Stimulated activated CD8-positive, alpha-beta memory T cell treated with anti-CD3 and anti-CD28 coated beads, Interleukin-12 subunit alpha, Interleukin-12 subunit beta, amount 100 ng/mL, for 24 hours (primary cell): ENCODE data around the gene IGSF22.

Experiments used
- DNase-seq: peaks from one replicate; pipeline ENCODE4 v3.0.0-alpha.2; 2020; ENCODE audit errors: extremely low read depth

Gene IGSF22

GRCh38 chr11:18726040-18726439 is at the start of gene IGSF22:
TSS of gene IGSF22 (minus strand) at chr11:18726188. CDS start at chr11:18724236, 1,952 bp downstream.
- no peak for DNase-seq

GRCh38 chr11:18774801-18775200 is 48.8 kb upstream of the IGSF22 start:
- DNase-seq: no peak

DNA sequence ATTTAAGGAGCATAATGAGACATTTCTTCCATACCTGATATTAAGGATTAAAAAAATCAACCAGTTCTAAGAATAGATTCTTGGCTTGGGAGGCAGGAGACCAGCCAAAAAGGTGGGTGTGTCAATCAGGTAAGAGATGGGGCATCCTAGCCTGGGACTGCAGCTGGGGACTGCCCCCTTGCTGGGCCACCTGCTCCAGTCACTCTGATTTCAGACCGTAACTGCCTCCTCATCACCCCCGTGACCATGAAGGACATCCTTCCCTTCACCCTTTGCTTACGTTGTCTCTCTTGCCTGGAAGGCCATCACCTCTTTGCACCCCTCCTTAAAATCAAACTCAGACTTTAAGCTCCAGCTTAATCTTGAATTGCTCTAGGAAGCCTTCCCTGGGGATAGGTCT is 47.7 kb upstream of the IGSF22 start:
- DNase-seq: no peak

DNA sequence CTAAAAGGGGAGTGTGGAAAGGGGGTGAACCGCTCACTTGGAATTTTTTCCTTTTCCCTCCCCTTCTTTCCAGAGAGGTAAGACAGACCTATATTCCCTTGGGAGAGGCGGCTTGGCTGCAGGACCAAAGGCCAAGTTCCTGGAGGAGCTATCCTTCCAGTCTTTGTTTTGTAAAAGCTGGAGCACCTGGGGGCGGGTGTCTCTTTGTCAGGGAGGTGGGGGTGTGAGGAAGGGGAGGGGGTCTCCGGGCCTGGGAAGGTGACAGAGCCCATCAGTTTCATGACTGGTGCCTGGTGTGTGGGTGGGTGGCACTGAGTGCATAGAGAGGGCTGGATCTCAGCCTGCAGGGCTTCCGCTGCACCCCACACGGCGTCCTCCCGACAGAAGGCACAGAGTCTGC is 47.1 kb upstream of the IGSF22 start:
- DNase-seq: no peak

GRCh38 chr11:18772211-18772610 is 46.2 kb upstream of the IGSF22 start:
- no peak for DNase-seq

DNA sequence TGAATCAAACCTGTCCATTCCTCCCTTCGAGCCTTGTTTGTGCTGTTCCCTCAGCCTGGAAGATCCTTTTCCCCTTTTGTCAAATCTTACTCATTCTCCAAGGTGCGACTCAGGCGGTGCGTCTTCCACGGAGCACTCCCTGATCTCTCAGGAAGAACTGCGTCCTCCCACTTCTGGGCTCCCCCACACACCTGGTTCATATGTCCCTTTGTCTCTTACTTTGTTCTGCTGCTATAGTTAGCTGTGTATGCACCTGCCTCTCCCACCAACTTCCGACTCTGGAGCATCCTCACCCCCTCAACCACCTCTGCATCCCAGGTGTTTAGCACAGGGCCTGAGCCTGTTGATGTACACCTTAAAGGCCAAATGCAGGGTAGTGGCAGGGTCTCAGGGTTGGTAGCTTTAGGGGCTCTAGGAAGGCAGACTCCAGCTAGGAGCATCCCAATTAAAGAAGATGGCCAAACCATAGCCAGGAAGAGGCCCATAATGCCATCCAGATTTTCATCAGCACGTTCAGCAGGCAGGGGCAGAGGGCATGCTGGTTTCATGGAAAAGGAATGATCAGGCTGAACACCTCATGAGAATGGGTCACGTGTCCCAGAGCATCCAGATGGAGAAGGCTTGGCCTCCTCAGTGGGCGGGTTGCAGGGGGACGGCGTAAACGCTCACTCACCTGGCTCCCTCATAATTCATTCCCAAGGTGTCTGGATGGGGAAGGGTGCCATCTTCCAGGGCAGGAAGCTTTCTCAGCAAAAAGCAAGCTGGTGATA is 45.5 kb upstream of the IGSF22 start:
- DNase-seq: no peak

GRCh38 chr11:18770479-18771125 is 44.6 kb upstream of the IGSF22 start:
- DNase-seq: no peak

DNA sequence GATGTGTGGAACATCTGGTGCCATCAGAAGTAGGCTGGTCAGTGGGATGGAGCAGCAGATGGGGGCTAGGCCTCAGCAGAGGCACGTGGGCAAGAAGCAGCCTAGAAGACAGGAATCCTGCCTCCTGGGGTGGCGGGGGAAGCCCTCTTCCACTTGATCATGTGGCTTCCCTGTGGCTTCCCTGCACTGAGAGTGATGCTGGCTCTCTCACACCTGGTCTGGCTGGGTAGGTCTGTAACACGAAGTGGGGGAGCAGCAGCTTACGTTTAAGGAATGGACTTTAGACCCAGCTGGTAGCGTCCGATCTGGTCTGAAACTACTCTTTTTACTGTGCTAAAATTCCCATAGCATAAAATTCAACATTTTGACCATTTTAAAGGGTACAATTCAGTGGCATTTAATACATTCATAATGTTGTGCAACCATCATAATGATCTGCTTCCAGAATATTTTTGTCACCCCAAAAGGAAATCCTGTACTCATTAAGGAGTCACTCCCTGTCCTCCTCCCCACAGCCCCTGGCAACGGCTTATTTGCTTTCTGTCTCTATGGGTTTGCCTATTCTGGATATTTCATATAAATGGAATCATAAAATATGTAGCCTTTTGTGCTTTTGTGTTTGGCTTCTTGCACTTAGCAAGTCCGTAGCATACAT is 43.9 kb upstream of the IGSF22 start:
- no peak for DNase-seq

DNA sequence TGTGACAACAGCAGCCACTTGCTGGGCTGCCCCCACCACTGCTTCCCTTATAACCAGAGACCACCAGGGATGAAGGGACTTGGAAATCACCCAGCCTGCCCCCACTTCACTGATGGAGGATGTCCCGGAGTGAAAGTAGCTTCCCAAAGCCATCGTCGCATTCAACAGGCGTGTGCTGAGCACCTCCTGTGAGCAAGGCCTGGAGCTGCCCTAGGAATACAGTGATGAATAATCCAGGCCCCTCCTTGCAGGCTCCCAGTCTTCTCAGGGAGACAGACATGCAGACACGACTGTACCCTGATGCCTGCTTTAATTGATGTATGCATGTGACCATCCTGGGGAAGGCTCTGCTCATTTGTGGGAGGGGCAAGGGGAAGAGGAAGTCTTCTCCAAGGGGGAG is 43.0 kb upstream of the IGSF22 start:
- no peak for DNase-seq

- no peak for DNase-seq
Measured at GRCh38 chr11:18768472-18768901, 42.5 kb upstream of the IGSF22 start.

GRCh38 chr11:18766015-18766414 is 40.0 kb upstream of the IGSF22 start:
- DNase-seq: no peak

DNA sequence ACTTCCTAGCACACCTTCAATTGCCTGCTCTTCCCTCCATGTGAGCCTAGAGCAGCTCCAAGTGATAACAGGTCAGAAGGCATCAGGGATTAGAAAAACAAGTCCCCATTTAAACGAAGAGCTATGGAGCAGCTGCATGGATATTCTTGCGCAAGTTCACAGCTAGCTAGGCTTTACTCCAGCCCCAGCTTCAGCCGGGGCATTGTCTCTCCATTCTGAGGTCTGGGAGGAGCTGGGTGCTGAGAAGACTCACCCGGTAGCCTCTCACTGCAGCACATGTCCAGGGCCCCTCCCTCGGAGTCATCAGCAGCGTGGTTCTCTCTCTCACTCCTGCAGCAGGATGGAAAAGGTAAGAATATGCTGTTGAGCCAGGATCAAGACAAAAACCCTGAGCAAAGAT is 39.6 kb upstream of the IGSF22 start:
- DNase-seq: no peak

GRCh38 chr11:18761741-18762140 is 35.8 kb upstream of the IGSF22 start:
- DNase-seq: no peak

- DNase-seq: no peak
Measured at GRCh38 chr11:18761144-18761543, 35.2 kb upstream of the IGSF22 start.

- no peak for DNase-seq
Measured at GRCh38 chr11:18757811-18758210, 31.8 kb upstream of the IGSF22 start.

GRCh38 chr11:18756889-18757288 is 30.9 kb upstream of the IGSF22 start:
- no peak for DNase-seq

GRCh38 chr11:18754308-18754707 is 28.3 kb upstream of the IGSF22 start:
- no peak for DNase-seq

DNA sequence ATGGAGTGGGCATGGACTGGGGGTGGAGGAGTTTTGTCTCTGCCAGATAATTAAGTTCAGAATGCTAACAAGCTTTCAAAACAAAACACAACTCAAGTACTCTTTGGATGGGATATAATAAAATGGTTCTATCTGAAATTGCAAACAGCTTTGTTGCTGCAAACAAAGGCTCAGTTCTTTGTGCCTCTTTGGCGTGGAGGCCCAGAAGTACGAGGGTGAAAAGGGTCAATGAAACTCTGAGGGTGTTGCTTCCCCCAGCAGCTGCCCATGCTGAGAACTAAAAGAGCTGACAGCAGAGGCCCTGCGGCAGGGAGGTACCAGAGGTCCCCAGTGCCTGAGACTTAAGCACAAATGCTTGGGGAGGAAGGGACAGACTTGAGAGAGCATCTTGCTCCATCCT is 26.5 kb upstream of the IGSF22 start:
- DNase-seq: no peak

GRCh38 chr11:18750944-18751343 is 25.0 kb upstream of the IGSF22 start:
- no peak for DNase-seq

DNA sequence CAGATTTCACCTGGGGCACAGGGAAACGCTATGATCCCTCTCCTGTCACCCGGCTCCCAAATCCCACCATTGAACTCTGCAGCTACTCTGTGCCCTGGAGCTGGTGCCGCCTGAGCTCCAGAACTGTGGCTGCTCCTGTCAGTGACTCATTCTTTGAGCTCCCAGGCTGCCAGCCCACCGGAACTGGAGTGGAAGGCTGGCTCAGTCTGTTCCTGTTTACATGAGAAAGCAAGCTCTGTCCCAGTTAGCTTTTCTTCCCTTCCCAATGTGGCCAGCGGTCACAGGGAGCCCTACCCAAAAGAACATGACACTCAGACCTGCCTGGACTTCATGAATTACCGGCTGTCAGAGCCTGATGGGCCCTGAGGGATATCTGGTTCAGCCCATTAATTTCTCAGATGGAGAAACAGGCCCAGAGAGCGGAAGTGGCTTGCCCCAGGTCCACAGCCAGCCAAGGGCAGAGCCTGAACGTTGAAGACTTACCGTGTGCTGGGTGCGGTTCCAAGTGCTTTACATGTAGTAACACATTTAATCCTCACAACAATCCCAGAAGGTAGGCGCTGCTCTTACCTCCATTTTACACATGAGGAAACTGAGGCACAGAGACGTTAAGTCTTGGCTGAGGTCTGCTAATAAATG is 23.8 kb upstream of the IGSF22 start:
- DNase-seq: no peak

DNA sequence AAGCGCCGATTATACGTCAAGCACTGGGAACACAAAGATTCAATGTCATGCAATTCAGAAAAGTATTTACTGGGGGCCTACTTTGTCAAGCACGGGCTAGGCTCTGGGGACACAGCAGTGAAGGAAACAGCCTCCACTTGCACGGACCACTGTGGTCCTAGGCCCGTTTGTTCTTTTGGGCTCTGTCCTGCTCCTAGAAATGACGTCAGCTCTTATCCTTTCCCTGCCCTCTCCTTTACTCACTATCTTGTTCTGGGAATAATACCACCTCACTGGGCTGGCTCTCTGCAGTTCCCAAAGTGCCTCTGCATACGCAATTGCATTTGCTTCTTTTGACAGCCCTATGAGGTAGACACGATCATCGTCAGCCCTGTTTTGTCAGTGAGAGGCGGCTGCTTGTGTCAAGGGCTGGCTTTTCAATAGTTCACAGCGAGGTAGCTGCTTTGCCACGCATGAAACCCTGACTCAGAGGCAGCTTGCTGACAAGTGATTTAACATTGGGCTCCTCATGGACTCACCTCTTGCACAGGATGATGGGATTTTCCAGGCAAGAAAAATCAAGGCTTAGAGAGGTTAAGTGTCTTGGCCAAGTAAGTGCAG is 22.9 kb upstream of the IGSF22 start:
- DNase-seq: no peak

GRCh38 chr11:18745251-18745650 is 19.3 kb upstream of the IGSF22 start:
- DNase-seq: no peak
